Natural killer cell (primary cell): Measurements from ENCODE around the gene RAB26. TPM values are rescaled to one million over a fixed set of nuclear protein-coding genes. Genes with fewer than 3 reads are reported as not detected.

Source experiments
- ATAC-seq, 3 donors: fragments of 150-1000 bp in 2 of 3; fragments of 200-7000 bp in 1 of 3; cut with Tn5 transposase; 1 replicate in 1 of 3; 2 replicates in 2 of 3; pipeline ENCODE4 v1.10.0; 2021; ENCODE audit warnings: mild to moderate bottlenecking in 2 of 3, moderate library complexity in 2 of 3
- DNase-seq, 2 donors: peaks; one replicate each; pipeline versions ENCODE4 v3.0.0 to v3.0.0-alpha.2; 2013 to 2021; ENCODE audit warnings: mixed read lengths in 1 of 2
- H3K27ac ChIP-seq: one replicate; pipeline ENCODE4 v1.5.1; 2013; ENCODE audit warnings: mild to moderate bottlenecking, low read length
- H3K27me3 ChIP-seq: one replicate; pipeline ENCODE4 v1.6.1; 2013; ENCODE audit warnings: low read length; ENCODE audit not compliant: control insufficient read depth, insufficient read depth
- H3K36me3 ChIP-seq: one replicate; pipeline ENCODE4 v1.6.1; 2013; ENCODE audit warnings: low read length; ENCODE audit not compliant: control insufficient read depth, insufficient read depth
- H3K4me1 ChIP-seq: one replicate; pipeline ENCODE4 v1.6.1; 2013; ENCODE audit warnings: low read length; ENCODE audit not compliant: control insufficient read depth, insufficient read depth
- H3K4me3 ChIP-seq: one replicate; pipeline ENCODE4 v1.5.1; 2013; ENCODE audit warnings: low read length
- H3K9me3 ChIP-seq: one replicate; pipeline ENCODE4 v1.6.1; 2013; ENCODE audit warnings: low read length; ENCODE audit not compliant: control insufficient read depth, insufficient read depth
- H3K27ac Mint-ChIP-seq, 2 donors: one replicate each; pipeline ENCODE4 v1.8.0; 2022; ENCODE audit warnings: mild to moderate bottlenecking in 2 of 2, mixed read lengths in 2 of 2, moderate library complexity in 1 of 2
- H3K27me3 Mint-ChIP-seq, 2 donors: one replicate each; pipeline ENCODE4 v1.8.0; 2022; ENCODE audit warnings: low read depth in 2 of 2, mixed read lengths in 2 of 2
- H3K36me3 Mint-ChIP-seq: one replicate; pipeline ENCODE4 v1.8.0; 2022; ENCODE audit warnings: mixed read lengths
- H3K4me1 Mint-ChIP-seq, 2 donors: one replicate each; pipeline ENCODE4 v1.8.0; 2022; ENCODE audit warnings: mixed read lengths in 2 of 2
- H3K4me3 Mint-ChIP-seq: one replicate; pipeline ENCODE4 v1.8.0; 2022; ENCODE audit warnings: mild to moderate bottlenecking, moderate library complexity, mixed read lengths
- H3K9me3 Mint-ChIP-seq, 2 donors: one replicate each; pipeline ENCODE4 v1.8.0; 2022; ENCODE audit warnings: mixed read lengths in 2 of 2
- WGBS: methylation state at CpG from one replicate; pipeline ENCODE4 v1.1.7; 2013; ENCODE audit warnings: missing lambda C conversion rate; ENCODE audit not compliant: insufficient coverage; 5-methylcytosine and 5-hydroxymethylcytosine counted together
- intact Hi-C: fragments of 100-400 bp; cut with micrococcal nuclease; formaldehyde crosslinking; loops from one replicate; pipeline ENCODE4 v1.14.2; 2022
- total RNA-seq, 4 donors: library from RNA; stranded (reverse); fragments of 120-200 nt in 1 of 4; gene quantifications; one replicate each; pipeline versions ENCODE4 v1.2.3 to v1.2.4, GENCODE V29; 2013 to 2022
- TF ChIP-seq, protein P1 (sequence below): fragments of 200-600 bp; IDR thresholded peaks from one replicate; pipeline ENCODE4 v1.8.0; 2022; ENCODE audit warnings: antibody characterized with exemption

Gene RAB26
- total RNA-seq, 3 donors from 2014 or later (not counting 1 experiment from before 2014, with no cell fraction given), result 0.27 to 0.28 TPM; not detected in 1

DNA sequence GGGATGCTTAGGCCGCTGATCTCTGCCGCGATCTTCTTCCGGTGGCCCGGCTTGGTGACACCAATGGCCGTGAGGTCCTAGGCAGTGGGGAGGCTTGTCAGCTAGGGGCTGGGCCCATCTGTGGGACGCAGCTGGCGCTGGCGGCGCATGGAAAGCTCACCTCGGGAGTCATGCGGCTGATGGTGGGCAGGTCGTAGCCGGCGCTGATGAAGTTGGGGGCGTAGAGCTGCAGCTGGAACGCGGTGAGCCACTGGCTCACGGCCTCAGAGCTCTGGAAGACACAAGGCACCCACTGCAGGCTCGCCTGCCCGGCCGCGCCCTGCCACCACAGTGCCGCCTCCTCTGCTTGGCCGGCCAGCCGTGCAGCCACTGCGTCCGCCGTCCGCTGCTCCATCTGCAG, 35.2 kb downstream of the RAB26 start:
- H3K27ac ChIP-seq, result no peak overlapping the region
- no peaks in the 10 kb centered on the region for H3K4me1 ChIP-seq
- ATAC-seq (no peak), DNase-seq (no peak)
- H3K9me3 Mint-ChIP-seq, result no peaks in the 10 kb centered on the region
- H3K9me3 ChIP-seq, result no peaks in the 10 kb centered on the region
- H3K36me3 ChIP-seq, result no peaks in the 10 kb centered on the region
- TF ChIP-seq, protein P1, sequence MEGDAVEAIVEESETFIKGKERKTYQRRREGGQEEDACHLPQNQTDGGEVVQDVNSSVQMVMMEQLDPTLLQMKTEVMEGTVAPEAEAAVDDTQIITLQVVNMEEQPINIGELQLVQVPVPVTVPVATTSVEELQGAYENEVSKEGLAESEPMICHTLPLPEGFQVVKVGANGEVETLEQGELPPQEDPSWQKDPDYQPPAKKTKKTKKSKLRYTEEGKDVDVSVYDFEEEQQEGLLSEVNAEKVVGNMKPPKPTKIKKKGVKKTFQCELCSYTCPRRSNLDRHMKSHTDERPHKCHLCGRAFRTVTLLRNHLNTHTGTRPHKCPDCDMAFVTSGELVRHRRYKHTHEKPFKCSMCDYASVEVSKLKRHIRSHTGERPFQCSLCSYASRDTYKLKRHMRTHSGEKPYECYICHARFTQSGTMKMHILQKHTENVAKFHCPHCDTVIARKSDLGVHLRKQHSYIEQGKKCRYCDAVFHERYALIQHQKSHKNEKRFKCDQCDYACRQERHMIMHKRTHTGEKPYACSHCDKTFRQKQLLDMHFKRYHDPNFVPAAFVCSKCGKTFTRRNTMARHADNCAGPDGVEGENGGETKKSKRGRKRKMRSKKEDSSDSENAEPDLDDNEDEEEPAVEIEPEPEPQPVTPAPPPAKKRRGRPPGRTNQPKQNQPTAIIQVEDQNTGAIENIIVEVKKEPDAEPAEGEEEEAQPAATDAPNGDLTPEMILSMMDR, result no peak
- 94% methylated on average over 30 of the region's 30 CpGs for WGBS
- H3K27ac Mint-ChIP-seq, result no peak overlapping the region
- no peaks in the 10 kb centered on the region for H3K27me3 ChIP-seq
- H3K4me1 Mint-ChIP-seq, result peaks cover 0 to 6% of the 10 kb centered on the region in 2 donors
- no peak overlapping the region for H3K4me3 Mint-ChIP-seq
- intact Hi-C loops, result no loop called here
- no peaks in the 10 kb centered on the region for H3K27me3 Mint-ChIP-seq
- no peaks in the 10 kb centered on the region for H3K36me3 Mint-ChIP-seq
- H3K4me3 ChIP-seq, result no peak overlapping the region

DNA sequence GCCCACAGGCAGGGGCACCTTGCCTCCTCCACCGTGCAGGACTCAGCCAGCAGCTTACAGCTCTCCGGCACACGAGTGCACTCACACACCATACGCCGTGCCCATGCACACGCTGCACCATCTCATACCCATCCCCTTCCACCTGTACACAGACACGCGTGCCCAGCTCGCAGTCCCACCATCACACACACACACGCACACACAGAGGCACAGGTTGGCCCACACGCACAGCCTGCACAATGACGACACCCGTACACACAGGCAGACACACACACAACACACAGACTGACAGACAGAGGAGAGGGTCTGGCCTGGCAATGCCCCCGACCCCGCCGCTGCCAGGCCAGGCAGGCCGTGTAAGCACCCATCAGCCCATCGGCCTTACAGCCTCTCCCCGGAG, 35.9 kb downstream of the RAB26 start:
- ATAC-seq (no peak), DNase-seq (no peak)
- Histone ChIP-seq H3K4me1 (no peaks in the 10 kb centered on the region), H3K27me3 (no peaks in the 10 kb centered on the region), H3K4me3 (no peak overlapping the region), H3K36me3 (no peaks in the 10 kb centered on the region), H3K27ac (no peak overlapping the region), H3K9me3 (no peaks in the 10 kb centered on the region)
- 90% methylated on average over 19 of the region's 19 CpGs for WGBS
- Mint-ChIP-seq H3K27me3 (no peaks in the 10 kb centered on the region), H3K9me3 (no peaks in the 10 kb centered on the region), H3K36me3 (no peaks in the 10 kb centered on the region), H3K27ac (no peak overlapping the region), H3K4me3 (no peak overlapping the region), H3K4me1 (peaks cover 0 to 6% of the 10 kb centered on the region in 2 donors)
- TF ChIP-seq, protein P1, result no peak
- intact Hi-C loops, result no loop called here

DNA sequence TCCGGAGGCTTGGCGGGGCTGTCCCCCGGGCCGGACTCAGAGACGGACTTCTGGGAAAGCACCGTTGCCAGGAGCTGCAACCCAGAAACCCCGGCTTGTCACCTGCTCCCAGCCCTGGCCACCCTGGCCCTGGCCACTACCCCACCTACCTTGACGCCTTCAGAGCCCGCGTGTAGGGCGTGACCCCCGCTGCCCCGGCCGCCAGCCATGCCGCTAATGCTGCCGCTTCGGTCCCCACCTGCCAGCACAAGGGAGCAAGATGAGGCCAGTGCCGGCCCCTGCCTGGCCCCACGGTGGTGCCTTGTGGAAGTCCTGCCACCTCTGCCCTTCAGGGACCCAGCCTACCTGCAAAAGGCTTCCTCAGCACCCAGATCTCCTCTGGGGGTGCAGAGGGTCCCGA, 36.5 kb downstream of the RAB26 start:
- Histone ChIP-seq H3K27me3 (no peaks in the 10 kb centered on the region), H3K27ac (no peak overlapping the region), H3K4me1 (no peaks in the 10 kb centered on the region), H3K36me3 (no peaks in the 10 kb centered on the region), H3K9me3 (no peaks in the 10 kb centered on the region), H3K4me3 (no peak overlapping the region)
- no peak for DNase-seq
- TF ChIP-seq, protein P1, result no peak
- Mint-ChIP-seq H3K4me1 (peaks cover 0 to 6% of the 10 kb centered on the region in 2 donors), H3K9me3 (no peaks in the 10 kb centered on the region), H3K27me3 (no peaks in the 10 kb centered on the region), H3K27ac (no peak overlapping the region), H3K36me3 (no peaks in the 10 kb centered on the region), H3K4me3 (no peak overlapping the region)
- ATAC-seq, result no peak
- WGBS, result 91% methylated on average over 20 of the region's 20 CpGs
- intact Hi-C loops, result no loop called here

DNA sequence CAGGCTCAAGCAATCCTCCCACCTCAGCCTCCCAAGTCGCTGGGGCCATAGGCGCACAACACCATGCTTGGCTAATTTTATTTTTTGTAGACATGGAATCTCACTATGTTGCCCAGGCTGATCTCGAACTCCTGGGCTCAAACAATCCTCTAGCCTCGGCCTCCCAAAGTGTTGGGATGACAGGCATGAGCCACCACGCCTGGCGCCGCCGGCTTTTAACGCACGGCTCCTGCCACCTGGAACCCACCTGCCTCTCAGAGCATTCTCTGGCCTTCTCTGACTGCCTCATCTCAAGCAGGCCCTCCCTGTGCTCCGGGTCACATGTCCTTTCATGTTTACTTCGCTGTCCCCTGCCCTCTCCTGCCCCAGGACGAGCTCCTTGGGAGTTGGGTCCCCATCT, 37.6 kb downstream of the RAB26 start:
- Histone ChIP-seq H3K9me3 (no peaks in the 10 kb centered on the region), H3K27ac (no peak overlapping the region), H3K4me1 (no peaks in the 10 kb centered on the region), H3K4me3 (no peak overlapping the region), H3K27me3 (no peaks in the 10 kb centered on the region), H3K36me3 (no peaks in the 10 kb centered on the region)
- H3K27ac Mint-ChIP-seq, result no peak overlapping the region
- intact Hi-C loops, result no loop called here
- TF ChIP-seq, protein P1, result no peak
- H3K4me1 Mint-ChIP-seq, result peaks cover 0 to 6% of the 10 kb centered on the region in 2 donors
- no peaks in the 10 kb centered on the region for H3K27me3 Mint-ChIP-seq
- no peaks in the 10 kb centered on the region for H3K9me3 Mint-ChIP-seq
- ATAC-seq (no peak), DNase-seq (no peak)
- 90% methylated on average over 13 of the region's 13 CpGs for whole genome bisulfite sequencing
- H3K36me3 Mint-ChIP-seq, result no peaks in the 10 kb centered on the region
- H3K4me3 Mint-ChIP-seq, result no peak overlapping the region
